MCF 10A (cell line): ENCODE results near the gene FOXL1. TPM values are rescaled to one million over a fixed set of nuclear protein-coding genes. Genes with fewer than 3 reads are reported as not detected.

ENCODE experiments used
- BruUV-seq: library from RNA; stranded (reverse); fragments of 400-500 nt; replicated peaks from 2 replicates; lab custom pipeline; 2021; lab: Mats Ljungman, UMichigan
- CTCF ChIA-PET: fragments of 300-600 bp; sonication (Branson Sonifier 250); formaldehyde crosslinking; extraction: SDS; loops from one replicate; lab custom pipeline; 2021; ENCODE audit warnings: antibody characterized with exemption, inconsistent platforms; lab: Yijun Ruan, JAX
- POLR2A ChIA-PET: fragments of 300-600, 350-650 bp; sonication (Branson Sonifier 250); formaldehyde crosslinking; extraction: SDS; loops from one replicate; lab custom pipeline; 2020; ENCODE audit warnings: antibody characterized with exemption, inconsistent platforms; lab: Yijun Ruan, JAX
- DNase-seq: peaks from one replicate; pipeline ENCODE4 v3.0.0-alpha.2; 2018; ENCODE audit not compliant: unreplicated experiment
- H3K27ac Mint-ChIP-seq: one replicate; pipeline ENCODE4 v1.8.0; 2022; ENCODE audit warnings: mild to moderate bottlenecking, low read depth, mixed read lengths; ENCODE audit not compliant: unreplicated experiment
- H3K27me3 Mint-ChIP-seq: one replicate; pipeline ENCODE4 v1.8.0; 2022; ENCODE audit warnings: mixed read lengths; ENCODE audit not compliant: insufficient read depth, unreplicated experiment
- H3K36me3 Mint-ChIP-seq: one replicate; pipeline ENCODE4 v1.8.0; 2022; ENCODE audit warnings: mild to moderate bottlenecking, moderate library complexity, mixed read lengths; ENCODE audit not compliant: insufficient read depth, unreplicated experiment
- H3K4me1 Mint-ChIP-seq: one replicate; pipeline ENCODE4 v1.8.0; 2022; ENCODE audit warnings: mixed read lengths; ENCODE audit not compliant: insufficient read depth, unreplicated experiment
- H3K4me3 Mint-ChIP-seq: one replicate; pipeline ENCODE4 v1.8.0; 2022; ENCODE audit warnings: mild to moderate bottlenecking, moderate library complexity, mixed read lengths; ENCODE audit not compliant: unreplicated experiment
- H3K9me3 Mint-ChIP-seq: one replicate; pipeline ENCODE4 v1.8.0; 2022; ENCODE audit warnings: mixed read lengths; ENCODE audit not compliant: unreplicated experiment
- CTCF ChIP-seq: fragments of 200-600 bp; IDR thresholded peaks from one replicate; pipeline ENCODE4 v1.8.0; 2022; ENCODE audit warnings: antibody characterized with exemption, mild to moderate bottlenecking; ENCODE audit not compliant: unreplicated experiment
- intact Hi-C: fragments of 100-400 bp; cut with micrococcal nuclease; formaldehyde crosslinking; loops from 2 replicates; pipeline ENCODE4 v1.14.1; 2022
- total RNA-seq: library from RNA; stranded (reverse); gene quantifications from 2 replicates; pipeline ENCODE4 v1.2.3, GENCODE V29; 2022

FOXL1 gene
- total RNA-seq, 1 experiment from 2014 or later = 4.9 TPM

GRCh38 chr16:86545481-86545880 lies 32.9 kb upstream of the FOXL1 start:
- no peak overlapping the region for H3K4me3 Mint-ChIP-seq
- intact Hi-C loops = no loop called here

GRCh38 chr16:86545954-86546637 lies 32.3 kb upstream of the FOXL1 start:
- ChIA-PET CTCF (no interaction called here), POLR2A (no interaction called here)
- no peak overlapping the region for H3K27ac Mint-ChIP-seq
- TF ChIP-seq CTCF = no peak
- H3K4me1 Mint-ChIP-seq = no peaks in the 10 kb centered on the region
- no peaks in the 10 kb centered on the region for H3K27me3 Mint-ChIP-seq
- no peak for DNase-seq
- no peaks in the 10 kb centered on the region for H3K9me3 Mint-ChIP-seq
- BruUV-seq = no TSS peak
- H3K36me3 Mint-ChIP-seq = peaks cover 36% of the 10 kb centered on the region
- H3K4me3 Mint-ChIP-seq = no peak overlapping the region
- intact Hi-C loops = no loop called here

More at GRCh38 chr16:86545481-86545880, 32.9 kb upstream of the FOXL1 start:
- TF ChIP-seq CTCF = no peak
- BruUV-seq = no TSS peak
- Mint-ChIP-seq H3K27ac (no peak overlapping the region), H3K9me3 (no peaks in the 10 kb centered on the region), H3K27me3 (no peaks in the 10 kb centered on the region), H3K4me1 (no peaks in the 10 kb centered on the region), H3K36me3 (peaks cover 43% of the 10 kb centered on the region)
- ChIA-PET POLR2A (no interaction called here), CTCF (interaction anchor here (0.7 kb wide), 2 partner anchors 552 to 830 kb away, joined by 3 to 4 read pairs; no protein-coding TSS in a partner anchor)
- DNase-seq = no peak

GRCh38 chr16:86546638-86547013 lies 31.7 kb upstream of the FOXL1 start:
- no peaks in the 10 kb centered on the region for H3K27me3 Mint-ChIP-seq
- TF ChIP-seq CTCF = no peak
- BruUV-seq = no TSS peak
- no peaks in the 10 kb centered on the region for H3K9me3 Mint-ChIP-seq
- ChIA-PET CTCF (no interaction called here), POLR2A (no interaction called here)
- no peak overlapping the region for H3K4me3 Mint-ChIP-seq
- peaks cover 31% of the 10 kb centered on the region for H3K36me3 Mint-ChIP-seq
- H3K27ac Mint-ChIP-seq = no peak overlapping the region
- no peak for DNase-seq
- intact Hi-C loops = no loop called here
- H3K4me1 Mint-ChIP-seq = no peaks in the 10 kb centered on the region

- peaks cover 25% of the 10 kb centered on the region for H3K36me3 Mint-ChIP-seq
- no TSS peak for BruUV-seq
- DNase-seq = no peak
These were observed 31.1 kb upstream of the FOXL1 start for GRCh38 chr16:86547286-86547685.

More at GRCh38 chr16:86547286-86547685, 31.1 kb upstream of the FOXL1 start:
- no peak overlapping the region for H3K27ac Mint-ChIP-seq
- H3K4me1 Mint-ChIP-seq = no peaks in the 10 kb centered on the region
- H3K27me3 Mint-ChIP-seq = no peaks in the 10 kb centered on the region
- ChIA-PET CTCF (no interaction called here), POLR2A (no interaction called here)
- no peak for TF ChIP-seq CTCF
- no peaks in the 10 kb centered on the region for H3K9me3 Mint-ChIP-seq
- intact Hi-C loops = no loop called here
- H3K4me3 Mint-ChIP-seq = no peak overlapping the region
